Left lung (tissue), 10 donors: Measurements from ENCODE around the gene AUTS2. TPM values are rescaled to one million over a fixed set of nuclear protein-coding genes. Genes with fewer than 3 reads are reported as not detected.

Experiments
- ATAC-seq: fragments of 200-7000 bp; cut with Tn5 transposase; one replicate; pipeline ENCODE4 v1.9.1; 2020; ENCODE audit warnings: moderate library complexity
- DNase-seq, 4 donors: peaks; one replicate each; pipeline ENCODE4 v3.0.0-alpha.2; 2013 to 2020
- H3K27ac ChIP-seq, 2 donors: fragments of 200-600 bp; sonication (generic) in 1 of 2; one replicate each; pipeline versions ENCODE4 v1.5.0 to v1.8.0; 2020 to 2021
- H3K27me3 ChIP-seq, 2 donors: fragments of 200-600 bp; sonication (generic) in 1 of 2; one replicate each; pipeline versions ENCODE4 v1.5.0 to v1.8.0; 2020 to 2021
- H3K36me3 ChIP-seq, 2 donors: fragments of 200-600 bp; sonication (generic) in 1 of 2; one replicate each; pipeline versions ENCODE4 v1.5.0 to v1.8.0; 2020 to 2021
- H3K4me1 ChIP-seq, 2 donors: fragments of 200-600 bp; one replicate each; pipeline ENCODE4 v1.8.0; 2021
- H3K4me3 ChIP-seq, 2 donors: fragments of 200-600 bp; sonication (generic) in 1 of 2; one replicate each; pipeline versions ENCODE4 v1.5.0 to v1.8.0; 2020 to 2021; ENCODE audit warnings: mild to moderate bottlenecking in 1 of 2
- H3K9me3 ChIP-seq, 2 donors: fragments of 200-600 bp; sonication (generic) in 1 of 2; one replicate each; pipeline versions ENCODE4 v1.5.0 to v1.8.0; 2020 to 2021
- intact Hi-C, 2 donors: fragments of 100-400 bp; cut with DNase I; formaldehyde crosslinking; loops; one replicate each; pipeline versions ENCODE4 v1.11.2 to v1.14.2; 2022
- polyA plus RNA-seq, 6 donors: library from polyadenylated mRNA; unstranded; fragments of 120-200 nt; gene quantifications; one replicate each; pipeline ENCODE4 v1.2.1, GENCODE V29; 2013; ENCODE audit not compliant: insufficient read length in 6 of 6
- total RNA-seq, 2 donors: library from RNA; stranded (reverse); fragmentation: NEBNext Ultra II Directional; extraction: Animal tissue kit (Norgen Biotek cat#: 25700); gene quantifications; one replicate each; pipeline ENCODE4 v1.2.1, GENCODE V29; 2021
- TF ChIP-seq, protein P1 (sequence below), 2 donors: fragments of 200-600 bp; sonication (generic) in 1 of 2; IDR thresholded peaks; one replicate each; pipeline versions ENCODE4 v1.5.0 to v1.8.0; 2021; ENCODE audit warnings: antibody characterized with exemption in 2 of 2
- donor health status: DM: no; HTN: yes; CAD: no.
- donor health status: DM: no; HTN: no; CAD: no.

Gene AUTS2
- total and polyA plus RNA-seq, 8 donors = 40.4 to 119 (median 103) TPM

DNA sequence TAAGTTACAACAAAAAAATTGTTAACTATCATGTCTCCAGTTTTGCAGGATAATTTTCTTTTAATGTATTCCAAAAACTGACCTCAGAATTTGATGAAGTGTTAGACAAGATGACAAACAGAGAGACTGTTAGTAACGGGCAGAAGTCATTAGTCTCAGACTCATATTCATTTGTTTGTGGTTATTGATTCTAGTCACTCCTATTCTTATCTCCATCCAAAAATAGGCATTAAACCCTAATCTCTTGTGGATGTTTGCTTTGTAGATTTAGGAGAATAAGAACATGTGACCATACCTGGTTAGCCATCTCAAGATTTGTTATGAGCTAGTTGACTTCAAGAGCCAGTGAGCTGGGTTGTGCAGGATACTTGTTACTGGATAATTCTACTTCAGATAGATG, 261.1 kb downstream of the AUTS2 start:
- TF ChIP-seq, protein P1, sequence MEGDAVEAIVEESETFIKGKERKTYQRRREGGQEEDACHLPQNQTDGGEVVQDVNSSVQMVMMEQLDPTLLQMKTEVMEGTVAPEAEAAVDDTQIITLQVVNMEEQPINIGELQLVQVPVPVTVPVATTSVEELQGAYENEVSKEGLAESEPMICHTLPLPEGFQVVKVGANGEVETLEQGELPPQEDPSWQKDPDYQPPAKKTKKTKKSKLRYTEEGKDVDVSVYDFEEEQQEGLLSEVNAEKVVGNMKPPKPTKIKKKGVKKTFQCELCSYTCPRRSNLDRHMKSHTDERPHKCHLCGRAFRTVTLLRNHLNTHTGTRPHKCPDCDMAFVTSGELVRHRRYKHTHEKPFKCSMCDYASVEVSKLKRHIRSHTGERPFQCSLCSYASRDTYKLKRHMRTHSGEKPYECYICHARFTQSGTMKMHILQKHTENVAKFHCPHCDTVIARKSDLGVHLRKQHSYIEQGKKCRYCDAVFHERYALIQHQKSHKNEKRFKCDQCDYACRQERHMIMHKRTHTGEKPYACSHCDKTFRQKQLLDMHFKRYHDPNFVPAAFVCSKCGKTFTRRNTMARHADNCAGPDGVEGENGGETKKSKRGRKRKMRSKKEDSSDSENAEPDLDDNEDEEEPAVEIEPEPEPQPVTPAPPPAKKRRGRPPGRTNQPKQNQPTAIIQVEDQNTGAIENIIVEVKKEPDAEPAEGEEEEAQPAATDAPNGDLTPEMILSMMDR (IDR thresholded peaks at IDR 0.05) = no peak
- Histone ChIP-seq H3K4me1 (peaks cover 0 to 2% of the 10 kb centered on the region in 2 donors), H3K4me3 (no peak overlapping the region), H3K36me3 (no peaks in the 10 kb centered on the region), H3K27me3 (no peaks in the 10 kb centered on the region), H3K9me3 (no peaks in the 10 kb centered on the region), H3K27ac (no peak overlapping the region)
- intact Hi-C loops = no loop called here
- no peak for ATAC-seq
- no peak for DNase-seq

DNA sequence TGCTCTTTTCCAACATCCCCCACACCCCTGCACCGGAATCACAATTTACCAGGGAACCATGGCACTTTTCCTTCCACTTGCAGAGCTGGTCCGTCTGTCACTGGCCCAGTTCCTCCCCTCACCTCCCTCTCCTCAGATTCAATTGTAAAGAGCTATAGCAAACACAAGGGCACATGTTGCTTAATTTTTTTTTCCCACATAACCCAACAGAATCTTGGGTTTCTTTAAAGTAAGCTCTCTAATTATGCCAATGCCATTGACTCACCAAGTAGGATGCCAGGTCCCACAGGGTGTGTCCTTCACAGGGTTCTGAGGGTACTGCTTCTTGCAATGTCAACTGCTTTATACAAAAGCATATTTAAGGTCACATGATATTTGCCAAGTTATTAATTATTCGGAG, 262.2 kb downstream of the AUTS2 start:
- H3K9me3 ChIP-seq = no peaks in the 10 kb centered on the region
- peak; percentile 47 for ATAC-seq
- no peak overlapping the region for H3K4me3 ChIP-seq
- TF ChIP-seq, protein P1 (IDR thresholded peaks at IDR 0.05) = no peak
- no peaks in the 10 kb centered on the region for H3K36me3 ChIP-seq
- no peaks in the 10 kb centered on the region for H3K27me3 ChIP-seq
- peaks cover 0 to 2% of the 10 kb centered on the region in 2 donors for H3K4me1 ChIP-seq
- H3K27ac ChIP-seq = no peak overlapping the region
- DNase-seq = no peak
- intact Hi-C loops = no loop called here

DNA sequence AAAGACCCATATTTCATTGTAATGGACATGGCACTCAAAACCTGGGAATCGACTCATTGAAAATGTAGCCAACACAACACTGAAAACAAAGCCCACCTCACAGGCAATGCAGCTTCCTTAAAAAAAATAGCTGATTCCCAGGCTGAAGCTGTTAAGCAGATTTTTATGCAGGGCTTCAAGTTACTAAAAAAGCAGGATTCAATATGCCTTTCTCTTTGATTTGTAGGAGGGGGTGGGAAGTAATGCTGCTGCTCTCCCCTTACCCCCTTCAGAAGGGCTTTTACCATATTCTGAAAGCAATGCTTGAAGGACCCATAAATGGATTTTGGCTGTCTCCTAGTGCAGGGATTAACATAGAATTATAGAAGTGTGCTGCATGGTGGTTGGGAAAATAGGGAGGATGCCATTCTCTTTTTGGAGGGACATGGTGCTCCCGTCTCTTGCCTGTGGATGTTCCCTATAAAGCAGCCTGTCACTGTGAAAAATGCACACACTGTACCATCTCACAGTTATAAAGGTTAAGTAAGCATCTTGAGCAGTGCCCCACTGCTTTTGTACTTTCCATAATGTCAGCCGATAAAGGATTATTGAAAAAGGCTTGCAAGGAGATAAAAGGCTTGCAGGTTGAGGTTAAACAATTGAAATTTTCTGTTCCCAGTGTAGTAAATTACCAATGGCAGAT, 262.8 kb downstream of the AUTS2 start:
- no peak overlapping the region for H3K4me3 ChIP-seq
- DNase-seq = no peak

DNA sequence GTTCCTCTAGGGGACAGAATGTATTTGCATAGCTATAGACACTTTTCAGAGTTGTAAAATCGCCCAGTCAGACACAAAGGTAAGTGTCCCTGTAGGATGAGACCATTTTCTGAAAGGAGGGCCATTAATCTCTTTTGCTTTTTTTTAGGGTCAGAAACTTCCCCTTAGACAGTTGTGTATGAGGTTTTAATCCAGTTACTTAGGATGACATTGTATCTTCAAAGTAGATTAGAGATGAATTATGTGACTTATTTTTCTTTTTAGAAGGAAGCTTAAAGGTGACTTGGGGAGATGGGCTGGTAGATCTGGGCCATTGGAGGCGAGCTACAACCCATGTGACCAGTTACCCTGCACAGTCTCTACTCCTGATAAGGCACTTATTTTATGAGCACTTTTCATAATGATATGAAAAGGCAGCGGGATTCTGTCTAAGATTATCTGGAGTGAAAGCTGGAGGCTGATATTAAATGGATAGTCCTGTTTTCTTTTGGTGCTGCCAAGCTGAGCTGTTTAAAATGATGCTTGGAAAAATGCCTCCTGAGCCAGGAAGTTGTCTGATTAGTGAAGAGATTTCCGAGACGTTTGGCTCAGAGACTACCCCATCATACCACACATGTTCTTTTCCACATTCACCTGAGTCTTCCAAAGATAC, 264.3 kb downstream of the AUTS2 start:
- DNase-seq = no peak
- H3K4me3 ChIP-seq = no peak overlapping the region
- TF ChIP-seq, protein P1 (IDR thresholded peaks at IDR 0.05) = no peak

More for the DNA sequence above, 262.8 kb downstream of the AUTS2 start:
- Histone ChIP-seq H3K4me1 (peaks cover 0 to 2% of the 10 kb centered on the region in 2 donors), H3K9me3 (no peaks in the 10 kb centered on the region), H3K36me3 (no peaks in the 10 kb centered on the region), H3K27me3 (no peaks in the 10 kb centered on the region), H3K27ac (no peak overlapping the region)
- TF ChIP-seq, protein P1 (IDR thresholded peaks at IDR 0.05) = no peak
- intact Hi-C loops = no loop called here
- ATAC-seq = no peak

DNA sequence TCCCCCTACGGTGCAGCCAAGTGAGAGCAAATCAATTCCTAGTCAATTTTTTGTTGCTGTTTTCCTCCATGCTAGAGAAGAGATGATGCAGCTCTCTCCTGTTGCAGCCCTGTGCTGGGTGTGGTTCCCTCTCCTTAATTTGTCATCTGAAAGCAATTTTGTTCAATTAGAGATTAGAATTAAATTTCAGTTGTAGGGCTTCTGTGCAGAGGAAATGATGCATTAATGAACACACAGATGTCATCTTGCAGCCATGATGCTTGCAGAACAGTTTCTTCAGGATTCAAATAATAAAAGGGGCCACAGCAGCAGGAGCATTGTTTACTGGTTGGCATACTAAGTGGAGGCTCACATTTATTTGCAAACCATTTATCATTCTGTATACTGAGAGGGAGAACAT, 266.0 kb downstream of the AUTS2 start:
- H3K4me1 ChIP-seq = peaks cover 0 to 1% of the 10 kb centered on the region in 2 donors
- intact Hi-C loops = no loop called here
- no peaks in the 10 kb centered on the region for H3K9me3 ChIP-seq
- no peak overlapping the region for H3K27ac ChIP-seq
- no peak for DNase-seq
- no peaks in the 10 kb centered on the region for H3K36me3 ChIP-seq
- TF ChIP-seq, protein P1 (IDR thresholded peaks at IDR 0.05) = no peak
- H3K4me3 ChIP-seq = no peak overlapping the region
- H3K27me3 ChIP-seq = no peaks in the 10 kb centered on the region
- ATAC-seq = no peak

More for the DNA sequence above, 264.3 kb downstream of the AUTS2 start:
- Histone ChIP-seq H3K36me3 (no peaks in the 10 kb centered on the region), H3K9me3 (no peaks in the 10 kb centered on the region), H3K4me1 (peaks cover 0 to 2% of the 10 kb centered on the region in 2 donors), H3K27ac (no peak overlapping the region), H3K27me3 (no peaks in the 10 kb centered on the region)
- intact Hi-C loops = no loop called here
- no peak for ATAC-seq
